Fibroblast of lung (primary cell): ENCODE results near the gene SBNO2. TPM values are rescaled to one million over a fixed set of nuclear protein-coding genes. Genes with fewer than 3 reads are reported as not detected.

Experiments
- DNase-seq, 2 donors: peaks; one replicate each; pipeline versions ENCODE4 v3.0.0 to v3.0.0-alpha.2; 2010; ENCODE audit warnings: low read depth in 2 of 2
- H2AFZ ChIP-seq: 2 replicates; pipeline ENCODE4 v1.5.1; 2012; ENCODE audit warnings: low read length, control low read depth, inconsistent platforms
- H3K27ac ChIP-seq: 2 replicates; pipeline ENCODE4 v1.5.1; 2011; ENCODE audit warnings: low read length, control low read depth; ENCODE audit not compliant: insufficient read depth
- H3K27me3 ChIP-seq: 2 replicates; pipeline ENCODE4 v1.5.1; 2011; ENCODE audit warnings: mild to moderate bottlenecking, low read length; ENCODE audit not compliant: control insufficient read depth, insufficient read depth
- H3K36me3 ChIP-seq: 2 replicates; pipeline ENCODE4 v1.5.1; 2011; ENCODE audit warnings: low read length; ENCODE audit not compliant: control insufficient read depth, insufficient read depth
- H3K4me1 ChIP-seq: 2 replicates; pipeline ENCODE4 v1.5.1; 2011; ENCODE audit warnings: low read length; ENCODE audit not compliant: control insufficient read depth, insufficient read depth; ENCODE audit errors: extremely low read depth
- H3K4me2 ChIP-seq: 2 replicates; pipeline ENCODE4 v1.5.1; 2011; ENCODE audit warnings: low read length, control low read depth; ENCODE audit not compliant: insufficient read depth; ENCODE audit errors: extremely low read depth
- H3K4me3 ChIP-seq, 4 experiments: fragments of 200-600 bp in 1 of 4; sonication (generic) in 1 of 4; replicated peaks in 1 of 4; 2 replicates each; pipeline ENCODE4 v1.5.1; 2011 to 2016; ENCODE audit warnings: low read length in 4 of 4, low read depth in 3 of 4, mild to moderate bottlenecking in 3 of 4, control low read depth in 2 of 4, inconsistent platforms in 1 of 4, mixed read lengths in 1 of 4; ENCODE audit not compliant: insufficient read depth in 1 of 4; ENCODE audit errors: control extremely low read depth in 1 of 4
- H3K79me2 ChIP-seq: 2 replicates; pipeline ENCODE4 v1.5.1; 2012; ENCODE audit warnings: mild to moderate bottlenecking, low read length, inconsistent platforms; ENCODE audit not compliant: control insufficient read depth, insufficient read depth
- H3K9ac ChIP-seq: 2 replicates; pipeline ENCODE4 v1.5.1; 2011; ENCODE audit warnings: mild to moderate bottlenecking, low read length, control low read depth; ENCODE audit not compliant: insufficient read depth
- H3K9me3 ChIP-seq: 2 replicates; pipeline ENCODE4 v1.5.1; 2012; ENCODE audit warnings: low read depth, low read length; ENCODE audit not compliant: control insufficient read depth, insufficient read depth
- H4K20me1 ChIP-seq: 2 replicates; pipeline ENCODE4 v1.5.1; 2011; ENCODE audit warnings: low read length; ENCODE audit not compliant: control insufficient read depth, insufficient read depth; ENCODE audit errors: extremely low read depth
- CTCF ChIP-seq, 2 donors: IDR thresholded peaks in 1 of 2; conservative IDR thresholded peaks in 1 of 2; 1 replicate in 1 of 2; 2 replicates in 1 of 2; pipeline ENCODE4 v1.5.1; 2011 to 2012; ENCODE audit warnings: low read length in 2 of 2, control low read depth in 1 of 2, inconsistent platforms in 1 of 2, low read depth in 1 of 2, mild to moderate bottlenecking in 1 of 2
- EZH2 ChIP-seq: IDR thresholded peaks from 2 replicates; pipeline ENCODE4 v1.5.1; 2012; ENCODE audit warnings: low read length, control low read depth, mild to moderate bottlenecking; ENCODE audit errors: missing control alignments
- polyA plus RNA-seq, 2 donors: library from polyadenylated mRNA; depleted of rRNA in 1 of 2; stranded (reverse) in 1 of 2; unstranded in 1 of 2; fragments of >200 nt; gene quantifications; 2 replicates each; pipeline ENCODE4 v1.2.1, GENCODE V29; 2011 to 2012; ENCODE audit warnings: missing spikeins in 1 of 2
- total RNA-seq: library from RNA; depleted of rRNA; stranded (reverse); fragments of >200 nt; gene quantifications from 2 replicates; pipeline ENCODE4 v1.2.1, GENCODE V29; 2014

Gene SBNO2
- total and polyA plus RNA-seq, 2 donors (not counting 1 experiment from before 2014, with no cell fraction given), result 12.6 to 55.8 TPM

- TF ChIP-seq CTCF (conservative IDR thresholded peaks at IDR 0.05 in 1 of 2, IDR thresholded peaks at IDR 0.05 in 1 of 2; ENCODE audit: low read depth in 1 of 2, low read length in 2 of 2) (no peak), EZH2 (no peak)
- H3K27ac ChIP-seq, result peak overlapping the region; percentile 97
- no peak for DNase-seq
- no peaks in the 10 kb centered on the region for H3K9me3 ChIP-seq
- H3K4me2 ChIP-seq, result peak overlapping the region; percentile 97
- H3K79me2 ChIP-seq, result peaks cover 95% of the 10 kb centered on the region
- H4K20me1 ChIP-seq, result no peaks in the 10 kb centered on the region
- peaks cover 24% of the 10 kb centered on the region for H3K36me3 ChIP-seq
- peak overlapping the region; percentile 65 for H3K9ac ChIP-seq
- no peaks in the 10 kb centered on the region for H3K27me3 ChIP-seq
- H3K4me3 ChIP-seq, result peak overlapping the region; percentile 36 to 86 (median 60)
- H3K4me1 ChIP-seq, result peaks cover 28% of the 10 kb centered on the region
- H2AFZ ChIP-seq, result no peak overlapping the region
Measured at GRCh38 chr19:1167687-1168571, 6.1 kb downstream of the SBNO2 start.

- peaks cover 28% of the 10 kb centered on the region for H3K4me1 ChIP-seq
- TF ChIP-seq EZH2 (no peak), CTCF (conservative IDR thresholded peaks at IDR 0.05 in 1 of 2, IDR thresholded peaks at IDR 0.05 in 1 of 2; ENCODE audit: low read depth in 1 of 2, low read length in 2 of 2) (no peak)
Measured at GRCh38 chr19:1166872-1167573, 7.0 kb downstream of the SBNO2 start.

GRCh38 chr19:1164684-1165531 lies 9.2 kb downstream of the SBNO2 start:
- Histone ChIP-seq H4K20me1 (no peaks in the 10 kb centered on the region), H2AFZ (no peak overlapping the region), H3K4me2 (no peak overlapping the region), H3K4me1 (peaks cover 14% of the 10 kb centered on the region), H3K9me3 (no peaks in the 10 kb centered on the region), H3K9ac (no peak overlapping the region), H3K27me3 (no peaks in the 10 kb centered on the region), H3K4me3 (no peak overlapping the region), H3K36me3 (peaks cover 16% of the 10 kb centered on the region), H3K79me2 (peaks cover 83% of the 10 kb centered on the region), H3K27ac (no peak overlapping the region)
- DNase-seq, result no peak
- TF ChIP-seq CTCF (conservative IDR thresholded peaks at IDR 0.05 in 1 of 2, IDR thresholded peaks at IDR 0.05 in 1 of 2; ENCODE audit: low read depth in 1 of 2, low read length in 2 of 2) (no peak), EZH2 (no peak)

More at GRCh38 chr19:1166872-1167573, 7.0 kb downstream of the SBNO2 start:
- H3K27ac ChIP-seq, result no peak overlapping the region
- H3K4me2 ChIP-seq, result no peak overlapping the region
- H3K4me3 ChIP-seq, result no peak overlapping the region
- peaks cover 22% of the 10 kb centered on the region for H3K36me3 ChIP-seq
- H3K9me3 ChIP-seq, result no peaks in the 10 kb centered on the region
- peaks cover 92% of the 10 kb centered on the region for H3K79me2 ChIP-seq
- no peaks in the 10 kb centered on the region for H3K27me3 ChIP-seq
- no peak overlapping the region for H2AFZ ChIP-seq
- H4K20me1 ChIP-seq, result no peaks in the 10 kb centered on the region
- DNase-seq, result no peak
- no peak overlapping the region for H3K9ac ChIP-seq
